HepG2 (cell line): Measurements from ENCODE around the gene YIPF7. TPM values are rescaled to one million over a fixed set of nuclear protein-coding genes. Genes with fewer than 3 reads are reported as not detected.

ENCODE experiments used
- ARNT2 ChIP-seq: sonication (generic); formaldehyde crosslinking; IDR thresholded peaks from 2 replicates; pipeline ENCODE4 v1.8.0; 2022; ENCODE audit warnings: mild to moderate bottlenecking, low read depth, missing genetic modification reagents, moderate library complexity
- DDIT3 ChIP-seq: sonication (generic); formaldehyde crosslinking; IDR thresholded peaks from 2 replicates; pipeline ENCODE4 v1.4.0; 2020; ENCODE audit warnings: mild to moderate bottlenecking, missing genetic modification reagents
- HNRNPL ChIP-seq: fragments of 200-400 bp; formaldehyde crosslinking; IDR thresholded peaks from 2 replicates; pipeline ENCODE4 v1.6.1; 2017; ENCODE audit warnings: mild to moderate bottlenecking, low read depth, low read length
- MZF1 ChIP-seq: sonication (generic); formaldehyde crosslinking; IDR thresholded peaks from 2 replicates; pipeline ENCODE4 v1.8.1; 2023; ENCODE audit warnings: mild to moderate bottlenecking, missing genetic modification reagents, borderline replicate concordance
- PRDM10 ChIP-seq: sonication (generic); formaldehyde crosslinking; IDR thresholded peaks from 2 replicates; pipeline ENCODE4 v1.4.0; 2020; ENCODE audit warnings: low read depth, missing genetic modification reagents
- SRF ChIP-seq: IDR thresholded peaks from 2 replicates; pipeline ENCODE4 v1.6.1; 2011; ENCODE audit warnings: mild to moderate bottlenecking, low read depth, low read length, moderate library complexity
- TBL1XR1 ChIP-seq: fragments of 150-350 bp; IDR thresholded peaks from 2 replicates; pipeline ENCODE4 v1.6.1; 2014; ENCODE audit warnings: borderline replicate concordance, low read length; ENCODE audit not compliant: partially characterized antibody
- TFDP2 ChIP-seq: sonication (generic); formaldehyde crosslinking; IDR thresholded peaks from 2 replicates; pipeline ENCODE4 v1.4.0; 2020; ENCODE audit warnings: missing genetic modification reagents
- XRCC5 ChIP-seq: fragments of 200-400 bp; formaldehyde crosslinking; optimal IDR thresholded peaks from 2 replicates; pipeline ENCODE3; 2017; ENCODE audit warnings: mild to moderate bottlenecking, low read length
- ZEB1 ChIP-seq: IDR thresholded peaks from 2 replicates; pipeline ENCODE4 v1.6.1; 2012; ENCODE audit warnings: mild to moderate bottlenecking, low read depth, inconsistent platforms; ENCODE audit not compliant: insufficient replicate concordance
- ZNF264 ChIP-seq: sonication (generic); formaldehyde crosslinking; IDR thresholded peaks from 2 replicates; pipeline ENCODE4 v1.4.0; 2020; ENCODE audit warnings: missing genetic modification reagents
- ZNF280B ChIP-seq: sonication (generic); formaldehyde crosslinking; IDR thresholded peaks from 2 replicates; pipeline ENCODE4 v1.5.0; 2020; ENCODE audit warnings: missing genetic modification reagents, mild to moderate bottlenecking, borderline replicate concordance
- ZNF33A ChIP-seq: sonication (generic); formaldehyde crosslinking; IDR thresholded peaks from 2 replicates; pipeline ENCODE4 v1.5.1; 2020; ENCODE audit warnings: missing genetic modification reagents, mild to moderate bottlenecking, moderate library complexity, borderline replicate concordance
- ZNF556 ChIP-seq: sonication (generic); formaldehyde crosslinking; IDR thresholded peaks from 2 replicates; pipeline ENCODE4 v1.4.0; 2020; ENCODE audit warnings: mild to moderate bottlenecking, missing genetic modification reagents, borderline replicate concordance
- ZNF562 ChIP-seq: sonication (generic); formaldehyde crosslinking; IDR thresholded peaks from 2 replicates; pipeline ENCODE4 v1.8.0; 2022; ENCODE audit warnings: missing genetic modification reagents, borderline replicate concordance
- ZNF710 ChIP-seq: sonication (generic); formaldehyde crosslinking; IDR thresholded peaks from 2 replicates; pipeline ENCODE4 v1.5.0; 2020; ENCODE audit warnings: mild to moderate bottlenecking, missing genetic modification reagents, borderline replicate concordance
- ZNF720 ChIP-seq: sonication (generic); formaldehyde crosslinking; IDR thresholded peaks from 2 replicates; pipeline ENCODE4 v1.4.0; 2020; ENCODE audit warnings: missing genetic modification reagents
- ZNF878 ChIP-seq: sonication (generic); formaldehyde crosslinking; IDR thresholded peaks from 2 replicates; pipeline ENCODE4 v1.8.1; 2023; ENCODE audit warnings: mild to moderate bottlenecking, missing genetic modification reagents, moderate library complexity
- ZSCAN20 ChIP-seq: sonication (generic); formaldehyde crosslinking; IDR thresholded peaks from 2 replicates; pipeline ENCODE4 v1.4.0; 2020; ENCODE audit warnings: missing genetic modification reagents, mild to moderate bottlenecking, borderline replicate concordance
- polyA plus RNA-seq, 8 experiments: library from polyadenylated mRNA; depleted of rRNA in 3 of 8; stranded (reverse) in 7 of 8; unstranded in 1 of 8; fragments of >200 nt; fragmentation: Illumina TruSeq in 4 of 8; extraction: Trizol in 4 of 8; gene quantifications; 2 replicates each; pipeline versions ENCODE4 v1.2.1 to v1.2.3, GENCODE V29; 2011 to 2016; ENCODE audit warnings: low read depth in 4 of 8, missing spikeins in 1 of 8, mixed read lengths in 1 of 8; ENCODE audit not compliant: insufficient read depth in 1 of 8
- total RNA-seq, 5 experiments: library from RNA; depleted of rRNA; stranded (reverse); fragments of >200 nt; fragmentation: Illumina TruSeq; extraction: Trizol; gene quantifications; 2 replicates each; pipeline ENCODE4 v1.2.3, GENCODE V29; 2016; ENCODE audit warnings: low read depth in 1 of 5

YIPF7 gene
- total and polyA plus RNA-seq, 2 of the 13 experiments (the other 11 are each of a cell fraction or from before 2014, with no cell fraction given): 0.12 TPM; not detected in 1

GRCh38 chr4:44678094-44679041, 26.9 kb upstream of the YIPF7 start, which contains the start of gene GUF1 (continued):
- TF ChIP-seq ZNF710 (CRISPR knock-in tag) (no peak), ZEB1 (no peak), ZNF556 (CRISPR knock-in tag) (0 out of 2 replicates have a peak, but pooled peaks have one; percentile 21), TFDP2 (peak; percentile 77), ZNF878 (CRISPR knock-in tag) (peak; percentile 33; the same call in 1 of the 2 replicates), TBL1XR1 (no peak), ZSCAN20 (peak; percentile 93; the same call in 1 of the 2 replicates), PRDM10 (CRISPR knock-in tag) (no peak), SRF (no peak), ZNF280B (CRISPR knock-in tag) (no peak), ZNF264 (CRISPR knock-in tag) (no peak), ZNF720 (CRISPR knock-in tag) (no peak), DDIT3 (no peak), HNRNPL (0 out of 2 replicates have a peak, but pooled peaks have one; percentile 43), ZNF562 (CRISPR knock-in tag) (no peak; the same call in 1 of the 2 replicates), MZF1 (CRISPR knock-in tag) (no peak), ZNF33A (CRISPR knock-in tag) (no peak; the same call in 1 of the 2 replicates), XRCC5 (no peak), ARNT2 (peak; percentile 73)
